22Rv1 (cell line): ENCODE results near the gene RGS3.
A peak's percentile ranks its signal among the peaks of the same experiment; 100 is the strongest.

Experiments
- H3K27ac ChIP-seq: fragments of 450-650 bp; 2 replicates; pipeline ENCODE4 v1.5.1; 2017
- CTCF ChIP-seq: fragments of 450-650 bp; IDR thresholded peaks from 2 replicates; pipeline ENCODE4 v1.5.1; 2017; ENCODE audit warnings: mild to moderate bottlenecking
- ZFX ChIP-seq: fragments of 450-650 bp; IDR thresholded peaks from 2 replicates; pipeline ENCODE4 v1.6.1; 2017; ENCODE audit warnings: antibody characterized with exemption, borderline replicate concordance

RGS3 gene

GRCh38 chr9:113590389-113590788 is 126.9 kb downstream of the RGS3 start:
- no peak overlapping the region for H3K27ac ChIP-seq

GRCh38 chr9:113590991-113591898 is 127.7 kb downstream of the RGS3 start:
- TF ChIP-seq CTCF, result peak; percentile 92
- no peak for TF ChIP-seq ZFX

More at GRCh38 chr9:113590389-113590788, 126.9 kb downstream of the RGS3 start:
- TF ChIP-seq CTCF, result no peak
- TF ChIP-seq ZFX, result no peak

GRCh38 chr9:113591899-113592625 is 128.5 kb downstream of the RGS3 start:
- TF ChIP-seq ZFX (no peak), CTCF (peak; percentile 59)
- no peak overlapping the region for H3K27ac ChIP-seq

More at GRCh38 chr9:113590991-113591898, 127.7 kb downstream of the RGS3 start:
- H3K27ac ChIP-seq, result no peak overlapping the region

- no peak overlapping the region for H3K27ac ChIP-seq
- TF ChIP-seq ZFX (no peak), CTCF (no peak)
Measured at GRCh38 chr9:113592876-113593575, 129.5 kb downstream of the RGS3 start.

- no peak overlapping the region for H3K27ac ChIP-seq
- TF ChIP-seq CTCF (no peak), ZFX (no peak)
Measured at GRCh38 chr9:113593682-113594281, 130.3 kb downstream of the RGS3 start.

GRCh38 chr9:113594484-113595299 is 131.2 kb downstream of the RGS3 start:
- H3K27ac ChIP-seq, result no peak overlapping the region
- TF ChIP-seq ZFX (no peak), CTCF (no peak)
